Esophagus muscularis mucosa (tissue), 4 donors: ENCODE results near the gene A4GALT.
"Not testable (repeated sequence)": the region's sequence is repeated elsewhere in the genome, so short reads cannot be mapped to it uniquely, and the experiment has no call there.

ENCODE experiments used
- EP300 ChIP-seq: sonication (generic); formaldehyde crosslinking; IDR thresholded peaks from one replicate; pipeline ENCODE4 v1.6.1; 2017; ENCODE audit warnings: antibody characterized with exemption
- POLR2A ChIP-seq: fragments of 450-650 bp; IDR thresholded peaks from one replicate; pipeline ENCODE4 v1.6.1; 2017; ENCODE audit warnings: antibody characterized with exemption, moderate library complexity, mild to moderate bottlenecking, low read depth
- POLR2AphosphoS5 ChIP-seq, 2 donors: sonication (generic); formaldehyde crosslinking; IDR thresholded peaks; one replicate each; pipeline ENCODE4 v1.6.1; 2017; ENCODE audit warnings: antibody characterized with exemption in 2 of 2
- TF ChIP-seq, protein P1 (sequence below), 3 experiments: fragments of 200-600 bp in 2 of 3; fragments of 450-650 bp in 1 of 3; sonication (generic) in 2 of 3; IDR thresholded peaks; one replicate each; pipeline ENCODE4 v1.5.1; 2017 to 2019; ENCODE audit warnings: antibody characterized with exemption in 3 of 3, mild to moderate bottlenecking in 2 of 3, moderate library complexity in 1 of 3

DNA sequence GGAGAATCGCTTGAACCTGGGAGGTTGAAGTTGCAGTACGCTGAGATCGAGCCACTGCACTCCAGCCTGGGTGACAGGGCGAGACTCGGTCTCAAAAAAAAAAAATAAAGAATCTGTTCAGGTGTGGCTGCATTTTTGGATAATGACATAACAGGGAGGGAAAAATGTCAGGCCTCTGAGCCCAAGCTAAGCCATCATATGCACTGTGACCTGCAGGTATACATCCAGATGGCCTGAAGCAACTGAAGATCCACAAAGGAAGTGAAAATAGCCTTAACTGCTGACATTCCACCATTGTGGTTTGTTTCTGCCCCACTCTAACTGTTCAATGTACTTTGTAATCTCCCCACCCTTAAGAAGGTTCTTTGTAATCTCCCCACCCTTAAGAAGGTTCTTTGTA, 19.6 kb upstream of the A4GALT start:
- TF ChIP-seq, protein P1, sequence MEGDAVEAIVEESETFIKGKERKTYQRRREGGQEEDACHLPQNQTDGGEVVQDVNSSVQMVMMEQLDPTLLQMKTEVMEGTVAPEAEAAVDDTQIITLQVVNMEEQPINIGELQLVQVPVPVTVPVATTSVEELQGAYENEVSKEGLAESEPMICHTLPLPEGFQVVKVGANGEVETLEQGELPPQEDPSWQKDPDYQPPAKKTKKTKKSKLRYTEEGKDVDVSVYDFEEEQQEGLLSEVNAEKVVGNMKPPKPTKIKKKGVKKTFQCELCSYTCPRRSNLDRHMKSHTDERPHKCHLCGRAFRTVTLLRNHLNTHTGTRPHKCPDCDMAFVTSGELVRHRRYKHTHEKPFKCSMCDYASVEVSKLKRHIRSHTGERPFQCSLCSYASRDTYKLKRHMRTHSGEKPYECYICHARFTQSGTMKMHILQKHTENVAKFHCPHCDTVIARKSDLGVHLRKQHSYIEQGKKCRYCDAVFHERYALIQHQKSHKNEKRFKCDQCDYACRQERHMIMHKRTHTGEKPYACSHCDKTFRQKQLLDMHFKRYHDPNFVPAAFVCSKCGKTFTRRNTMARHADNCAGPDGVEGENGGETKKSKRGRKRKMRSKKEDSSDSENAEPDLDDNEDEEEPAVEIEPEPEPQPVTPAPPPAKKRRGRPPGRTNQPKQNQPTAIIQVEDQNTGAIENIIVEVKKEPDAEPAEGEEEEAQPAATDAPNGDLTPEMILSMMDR (IDR thresholded peaks at IDR 0.05), result not testable (repeated sequence)
- not testable (repeated sequence) for TF ChIP-seq EP300; POLR2AphosphoS5 (IDR thresholded peaks at IDR 0.05); POLR2A
